Smooth muscle cell (in vitro differentiated cells): Measurements from ENCODE around the gene ANKRD13D. TPM values are rescaled to one million over a fixed set of nuclear protein-coding genes. Genes with fewer than 3 reads are reported as not detected.
A peak's percentile ranks its signal among the peaks of the same experiment; 100 is the strongest.

Source experiments
- DNase-seq: peaks from one replicate; lab custom pipeline; 2025; ENCODE audit not compliant: unreplicated experiment; lab: John Stamatoyannopoulos, UW
- H2AFZ ChIP-seq: fragments of 200-600 bp; sonication (generic); 2 replicates; pipeline ENCODE4 v1.6.0; 2016; ENCODE audit warnings: antibody characterized with exemption, low read depth, mild to moderate bottlenecking
- H3F3A ChIP-seq: fragments of 200-600 bp; sonication (generic); 2 replicates; pipeline ENCODE4 v1.6.0; 2017; ENCODE audit warnings: antibody characterized with exemption, low read depth
- H3K27ac ChIP-seq: fragments of 200-600 bp; sonication (generic); 2 replicates; pipeline ENCODE4 v1.5.1; 2016; ENCODE audit warnings: low read depth, mild to moderate bottlenecking
- H3K27me3 ChIP-seq: fragments of 200-600 bp; sonication (generic); 2 replicates; pipeline ENCODE4 v1.6.1; 2016; ENCODE audit warnings: low read depth, mild to moderate bottlenecking
- H3K36me3 ChIP-seq: fragments of 200-600 bp; sonication (generic); 2 replicates; pipeline ENCODE4 v1.5.1; 2016; ENCODE audit warnings: low read depth
- H3K4me1 ChIP-seq: fragments of 200-600 bp; sonication (generic); 2 replicates; pipeline ENCODE4 v1.5.1; 2016; ENCODE audit warnings: low read depth
- H3K4me2 ChIP-seq: fragments of 200-600 bp; sonication (generic); 2 replicates; pipeline ENCODE4 v1.6.0; 2016; ENCODE audit warnings: mild to moderate bottlenecking
- H3K4me3 ChIP-seq: fragments of 200-600 bp; sonication (generic); 2 replicates; pipeline ENCODE4 v1.5.1; 2016; ENCODE audit warnings: mild to moderate bottlenecking
- H3K79me2 ChIP-seq: fragments of 200-600 bp; sonication (generic); 2 replicates; pipeline ENCODE4 v1.6.0; 2016; ENCODE audit warnings: low read depth, mild to moderate bottlenecking
- H3K9ac ChIP-seq: fragments of 200-600 bp; sonication (generic); 2 replicates; pipeline ENCODE4 v1.6.0; 2016; ENCODE audit warnings: low read depth
- H3K9me3 ChIP-seq: fragments of 200-600 bp; sonication (generic); replicated peaks from 2 replicates; pipeline ENCODE4 v1.5.1; 2016; ENCODE audit warnings: low read depth
- H4K20me1 ChIP-seq: fragments of 200-600 bp; sonication (generic); 2 replicates; pipeline ENCODE4 v1.6.0; 2016; ENCODE audit warnings: low read depth
- WGBS: methylation state at CpG from one replicate; pipeline ENCODE4 v1.1.7; 2016; ENCODE audit warnings: low lambda C conversion rate; 5-methylcytosine and 5-hydroxymethylcytosine counted together
- polyA plus RNA-seq: library from polyadenylated mRNA; unstranded; fragments of >200 nt; fragmentation: Nextera tagmentation; extraction: Ambion mirVana; gene quantifications from 2 replicates; pipeline ENCODE4 v1.2.1, GENCODE V29; 2016
- total RNA-seq: library from RNA; depleted of rRNA; stranded (reverse); fragments of >200 nt; gene quantifications from 2 replicates; pipeline ENCODE4 v1.2.3, GENCODE V29; 2014
- TF ChIP-seq, protein P1 (sequence below): fragments of 200-600 bp; sonication (generic); IDR thresholded peaks from 2 replicates; pipeline ENCODE4 v1.5.1; 2017; ENCODE audit warnings: borderline replicate concordance, mild to moderate bottlenecking, antibody characterized with exemption; ENCODE audit not compliant: insufficient read depth, poor library complexity, severe bottlenecking

ANKRD13D gene
- total and polyA plus RNA-seq, 2 experiments from 2014 or later: 34.7 to 52.0 TPM

DNA sequence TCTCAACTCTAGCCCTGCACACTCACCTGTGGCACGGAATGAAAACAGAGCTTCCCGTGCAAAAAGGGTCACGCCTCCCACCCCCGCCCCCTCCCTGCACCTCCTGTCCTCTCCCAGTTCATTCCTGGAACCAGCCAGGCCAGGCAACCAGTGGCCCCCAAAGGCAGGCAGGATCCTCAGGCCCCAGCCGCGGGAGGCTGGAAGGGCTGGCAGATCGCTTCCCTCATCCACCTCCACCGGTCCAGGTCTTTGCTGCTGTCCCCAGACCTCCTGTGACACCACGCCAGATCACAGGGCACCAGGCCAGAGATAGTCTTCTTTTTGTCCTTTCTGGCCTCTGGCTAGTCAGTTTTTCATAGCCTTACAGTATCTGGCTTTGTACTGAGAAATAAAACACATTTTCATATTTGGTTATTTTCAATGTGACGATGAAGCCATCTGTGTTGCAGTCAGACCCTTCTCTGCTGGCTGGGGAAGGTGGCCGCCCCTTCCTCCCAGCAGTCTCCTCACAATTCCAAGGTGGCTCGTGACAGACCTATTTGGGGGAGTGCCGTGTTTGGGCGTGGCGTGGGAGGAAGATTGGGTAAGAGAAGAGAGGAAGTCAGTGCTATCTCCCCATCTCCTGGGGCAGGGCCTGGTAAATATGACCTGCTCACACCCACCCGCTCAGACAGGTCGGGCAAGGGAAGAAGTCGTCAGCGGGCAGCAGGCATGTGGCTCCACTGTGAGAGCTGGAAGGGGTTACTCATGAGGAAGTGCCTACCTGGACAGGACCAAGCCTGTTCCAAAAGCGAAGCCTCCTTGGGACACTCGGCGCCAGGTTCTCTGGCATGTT is 23.3 kb downstream of the ANKRD13D start:
- no peaks in the 10 kb centered on the region for H3K4me1 ChIP-seq

DNA sequence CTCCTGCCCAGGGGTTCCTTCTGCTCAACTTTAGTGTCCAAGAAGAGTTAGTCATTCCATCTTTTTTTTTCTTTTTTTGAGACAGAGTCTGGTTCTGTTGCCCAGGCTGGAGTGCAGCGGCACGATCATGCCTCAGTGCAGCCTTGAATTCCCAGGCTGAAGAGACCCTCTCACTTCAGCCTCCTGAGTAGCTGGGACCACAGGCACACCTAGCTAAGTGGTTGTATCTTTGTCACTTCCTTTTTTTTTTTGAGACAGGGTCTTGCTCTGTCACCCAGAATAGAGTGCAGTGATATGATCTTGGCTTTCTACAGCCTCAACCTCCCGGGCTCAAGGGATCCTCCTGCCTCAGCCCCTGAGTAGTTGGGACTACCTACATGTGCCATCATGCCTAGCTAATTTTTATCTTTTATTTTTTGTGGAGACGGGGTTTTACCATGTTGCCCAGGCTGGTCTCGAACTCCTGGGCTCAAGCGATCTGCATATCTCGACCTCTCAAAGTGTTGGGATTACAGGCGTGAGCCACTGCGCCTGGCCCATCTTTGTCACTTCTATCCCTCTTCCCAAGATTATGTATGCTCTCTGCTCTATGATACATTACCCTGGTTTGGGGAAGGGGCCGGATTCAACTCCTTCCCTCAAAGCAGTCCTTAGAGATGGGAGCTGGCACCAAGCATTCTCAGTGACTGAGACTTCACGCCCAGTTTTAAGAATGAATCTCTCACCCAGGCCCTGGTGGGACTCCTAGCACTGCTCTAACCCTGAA is 24.2 kb downstream of the ANKRD13D start:
- TF ChIP-seq, protein P1, sequence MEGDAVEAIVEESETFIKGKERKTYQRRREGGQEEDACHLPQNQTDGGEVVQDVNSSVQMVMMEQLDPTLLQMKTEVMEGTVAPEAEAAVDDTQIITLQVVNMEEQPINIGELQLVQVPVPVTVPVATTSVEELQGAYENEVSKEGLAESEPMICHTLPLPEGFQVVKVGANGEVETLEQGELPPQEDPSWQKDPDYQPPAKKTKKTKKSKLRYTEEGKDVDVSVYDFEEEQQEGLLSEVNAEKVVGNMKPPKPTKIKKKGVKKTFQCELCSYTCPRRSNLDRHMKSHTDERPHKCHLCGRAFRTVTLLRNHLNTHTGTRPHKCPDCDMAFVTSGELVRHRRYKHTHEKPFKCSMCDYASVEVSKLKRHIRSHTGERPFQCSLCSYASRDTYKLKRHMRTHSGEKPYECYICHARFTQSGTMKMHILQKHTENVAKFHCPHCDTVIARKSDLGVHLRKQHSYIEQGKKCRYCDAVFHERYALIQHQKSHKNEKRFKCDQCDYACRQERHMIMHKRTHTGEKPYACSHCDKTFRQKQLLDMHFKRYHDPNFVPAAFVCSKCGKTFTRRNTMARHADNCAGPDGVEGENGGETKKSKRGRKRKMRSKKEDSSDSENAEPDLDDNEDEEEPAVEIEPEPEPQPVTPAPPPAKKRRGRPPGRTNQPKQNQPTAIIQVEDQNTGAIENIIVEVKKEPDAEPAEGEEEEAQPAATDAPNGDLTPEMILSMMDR: no peak
- Histone ChIP-seq H3K4me1 (no peaks in the 10 kb centered on the region), H2AFZ (no peak overlapping the region), H3K36me3 (no peaks in the 10 kb centered on the region), H3K9ac (no peak overlapping the region), H3K4me2 (no peak overlapping the region), H3K79me2 (no peaks in the 10 kb centered on the region), H3K27me3 (no peaks in the 10 kb centered on the region), H3K9me3 (no peaks in the 10 kb centered on the region), H4K20me1 (no peaks in the 10 kb centered on the region), H3K27ac (peak overlapping the region; percentile 59), H3K4me3 (no peak overlapping the region), H3F3A (no peaks in the 10 kb centered on the region)
- 91% methylated on average over 11 of the region's 11 CpGs for WGBS
- no peak for DNase-seq

More for the DNA sequence above, 23.3 kb downstream of the ANKRD13D start:
- peak overlapping the region; percentile 59 for H3K27ac ChIP-seq
- no peak overlapping the region for H3K4me3 ChIP-seq
- no peaks in the 10 kb centered on the region for H3F3A ChIP-seq
- H4K20me1 ChIP-seq: no peaks in the 10 kb centered on the region
- no peak overlapping the region for H2AFZ ChIP-seq
- no peaks in the 10 kb centered on the region for H3K79me2 ChIP-seq
- H3K4me2 ChIP-seq: no peak overlapping the region
- WGBS: 78% methylated on average over 22 of the region's 22 CpGs
- TF ChIP-seq, protein P1: no peak
- H3K27me3 ChIP-seq: no peaks in the 10 kb centered on the region
- H3K9me3 ChIP-seq: no peaks in the 10 kb centered on the region
- DNase-seq: no peak
- H3K36me3 ChIP-seq: no peaks in the 10 kb centered on the region
- no peak overlapping the region for H3K9ac ChIP-seq

DNA sequence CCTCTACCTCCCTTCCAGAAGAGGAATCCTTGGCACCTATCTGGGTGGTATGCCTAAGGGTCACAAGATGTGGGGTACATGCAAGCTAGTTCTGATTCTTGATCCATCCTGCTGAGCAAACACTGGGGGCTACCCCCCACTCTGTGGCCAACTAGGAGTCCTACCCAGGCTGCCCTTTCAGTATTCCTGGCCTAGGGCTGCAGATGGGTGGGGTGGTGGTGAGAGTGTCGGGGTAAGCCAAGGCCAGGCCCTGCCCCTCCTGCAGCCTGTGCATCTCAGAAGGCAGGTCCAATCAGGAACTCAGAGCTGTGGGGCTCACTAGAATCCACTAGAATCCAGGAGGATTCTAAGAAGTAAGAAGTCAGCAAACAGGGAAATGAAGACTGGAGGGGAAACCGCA is 25.1 kb downstream of the ANKRD13D start:
- TF ChIP-seq, protein P1: no peak
- WGBS: 91% methylated on average over 2 of the region's 2 CpGs
- no peaks in the 10 kb centered on the region for H3K4me1 ChIP-seq
- no peak overlapping the region for H3K4me2 ChIP-seq
- no peak overlapping the region for H3K27ac ChIP-seq
- H3K9ac ChIP-seq: no peak overlapping the region
- no peak overlapping the region for H3K4me3 ChIP-seq
- no peaks in the 10 kb centered on the region for H4K20me1 ChIP-seq
- no peaks in the 10 kb centered on the region for H3K36me3 ChIP-seq
- DNase-seq: no peak
- H2AFZ ChIP-seq: no peak overlapping the region
- H3K27me3 ChIP-seq: no peaks in the 10 kb centered on the region
- H3K79me2 ChIP-seq: no peaks in the 10 kb centered on the region
- no peaks in the 10 kb centered on the region for H3F3A ChIP-seq
- H3K9me3 ChIP-seq: no peaks in the 10 kb centered on the region
